AG04449 (cell line): ENCODE data around the gene DDX24.

Experiments used
- CTCF ChIA-PET: fragments of 350-600 bp; formaldehyde crosslinking; extraction: SDS; loops from one replicate; lab custom pipeline; 2021; ENCODE audit warnings: antibody characterized with exemption; lab: Yijun Ruan, JAX
- POLR2A ChIA-PET: fragments of 400-600, 350-600 bp; formaldehyde crosslinking; extraction: SDS; loops from one replicate; lab custom pipeline; 2020; ENCODE audit warnings: antibody characterized with exemption, inconsistent platforms; lab: Yijun Ruan, JAX
- DNase-seq: peaks from one replicate; pipeline ENCODE4 v3.0.0-alpha.2; 2010; ENCODE audit warnings: low read depth, low spot score
- H3K4me3 ChIP-seq: 2 replicates; pipeline ENCODE4 v1.5.1; 2011; ENCODE audit warnings: low read depth, mild to moderate bottlenecking, control low read depth, low read length
- TF ChIP-seq, protein P1 (sequence below): IDR thresholded peaks from one replicate; pipeline ENCODE4 v1.5.1; 2011; ENCODE audit warnings: mild to moderate bottlenecking, moderate library complexity, low read length, control low read depth, inconsistent platforms; ENCODE audit not compliant: insufficient read depth; ENCODE audit errors: missing control alignments

DDX24 gene

DNA sequence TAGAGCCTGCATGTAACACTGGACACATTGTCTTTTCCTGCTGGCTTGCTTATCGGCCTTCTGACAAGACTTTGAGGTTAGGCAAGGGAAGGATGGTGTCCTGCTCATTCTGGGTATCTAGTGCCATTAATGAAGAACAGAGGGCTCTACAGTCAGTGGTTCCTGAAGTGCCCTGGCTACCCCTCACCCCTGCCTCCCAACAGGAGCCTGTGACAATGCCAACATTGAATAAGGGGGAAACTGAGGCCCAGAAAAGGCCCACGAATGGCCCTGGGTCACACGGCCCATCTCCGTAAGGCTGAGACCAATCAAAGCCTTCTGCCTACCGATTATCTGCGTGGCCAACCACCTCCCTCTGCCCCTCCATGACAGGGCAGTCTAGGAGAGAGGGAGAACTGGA lies 46.3 kb upstream of the DDX24 start:
- ChIA-PET CTCF (interaction anchor here (1.5 to 7.4 kb wide), 4 partner anchors 9 to 187 kb away, joined by 6 to 157 read pairs (median 50); no protein-coding TSS in a partner anchor), POLR2A (interaction anchor here (0.5 kb wide), 1 partner anchor 69 kb away, joined by 3 read pairs; no protein-coding TSS in a partner anchor)
- no peak overlapping the region for H3K4me3 ChIP-seq
- TF ChIP-seq, protein P1, sequence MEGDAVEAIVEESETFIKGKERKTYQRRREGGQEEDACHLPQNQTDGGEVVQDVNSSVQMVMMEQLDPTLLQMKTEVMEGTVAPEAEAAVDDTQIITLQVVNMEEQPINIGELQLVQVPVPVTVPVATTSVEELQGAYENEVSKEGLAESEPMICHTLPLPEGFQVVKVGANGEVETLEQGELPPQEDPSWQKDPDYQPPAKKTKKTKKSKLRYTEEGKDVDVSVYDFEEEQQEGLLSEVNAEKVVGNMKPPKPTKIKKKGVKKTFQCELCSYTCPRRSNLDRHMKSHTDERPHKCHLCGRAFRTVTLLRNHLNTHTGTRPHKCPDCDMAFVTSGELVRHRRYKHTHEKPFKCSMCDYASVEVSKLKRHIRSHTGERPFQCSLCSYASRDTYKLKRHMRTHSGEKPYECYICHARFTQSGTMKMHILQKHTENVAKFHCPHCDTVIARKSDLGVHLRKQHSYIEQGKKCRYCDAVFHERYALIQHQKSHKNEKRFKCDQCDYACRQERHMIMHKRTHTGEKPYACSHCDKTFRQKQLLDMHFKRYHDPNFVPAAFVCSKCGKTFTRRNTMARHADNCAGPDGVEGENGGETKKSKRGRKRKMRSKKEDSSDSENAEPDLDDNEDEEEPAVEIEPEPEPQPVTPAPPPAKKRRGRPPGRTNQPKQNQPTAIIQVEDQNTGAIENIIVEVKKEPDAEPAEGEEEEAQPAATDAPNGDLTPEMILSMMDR, result no peak
- DNase-seq, result no peak

DNA sequence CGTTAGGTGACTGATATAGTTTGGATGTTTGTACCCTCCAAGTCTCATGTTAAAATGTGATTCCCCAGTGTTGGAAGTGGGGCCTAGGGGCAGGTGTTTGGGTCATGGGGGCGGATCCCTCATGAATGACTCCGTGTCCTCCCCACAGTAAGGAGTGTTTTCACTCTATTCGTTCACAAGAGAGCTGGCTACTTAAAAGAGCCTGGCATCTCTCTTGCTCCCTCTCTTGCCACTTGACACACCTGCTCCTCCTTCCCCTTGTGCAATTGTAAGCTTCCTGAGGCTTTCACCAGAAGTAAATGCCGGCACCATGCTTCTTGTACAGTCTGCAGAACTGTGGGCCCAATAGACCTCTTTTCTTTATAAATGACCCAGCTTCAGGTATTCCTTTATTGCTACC lies 45.8 kb upstream of the DDX24 start:
- CTCF ChIA-PET, result interaction anchor here (5.9 to 7.4 kb wide), 2 partner anchors 13 to 90 kb away, joined by 46 to 157 read pairs; no protein-coding TSS in a partner anchor
- TF ChIP-seq, protein P1, result no peak
- H3K4me3 ChIP-seq, result no peak overlapping the region
- DNase-seq, result no peak
- POLR2A ChIA-PET, result no interaction called here

DNA sequence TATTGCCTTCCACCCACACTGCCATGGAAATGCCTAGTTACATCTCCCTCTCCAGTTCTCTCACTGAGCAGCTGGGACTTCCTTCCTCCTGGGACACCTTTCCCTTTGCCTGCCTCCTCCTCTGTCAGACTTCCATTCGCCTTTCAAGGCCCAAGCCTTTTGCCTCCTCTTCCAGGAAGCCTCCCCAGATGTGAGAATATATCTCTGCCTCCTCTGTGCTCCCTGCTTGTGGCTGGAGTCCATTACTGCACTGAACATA lies 45.3 kb upstream of the DDX24 start:
- no peak for DNase-seq
- TF ChIP-seq, protein P1, result no peak
- H3K4me3 ChIP-seq, result no peak overlapping the region
- ChIA-PET CTCF (interaction anchor here (7.4 kb wide), 1 partner anchor 90 kb away, joined by 157 read pairs; no protein-coding TSS in a partner anchor), POLR2A (no interaction called here)

DNA sequence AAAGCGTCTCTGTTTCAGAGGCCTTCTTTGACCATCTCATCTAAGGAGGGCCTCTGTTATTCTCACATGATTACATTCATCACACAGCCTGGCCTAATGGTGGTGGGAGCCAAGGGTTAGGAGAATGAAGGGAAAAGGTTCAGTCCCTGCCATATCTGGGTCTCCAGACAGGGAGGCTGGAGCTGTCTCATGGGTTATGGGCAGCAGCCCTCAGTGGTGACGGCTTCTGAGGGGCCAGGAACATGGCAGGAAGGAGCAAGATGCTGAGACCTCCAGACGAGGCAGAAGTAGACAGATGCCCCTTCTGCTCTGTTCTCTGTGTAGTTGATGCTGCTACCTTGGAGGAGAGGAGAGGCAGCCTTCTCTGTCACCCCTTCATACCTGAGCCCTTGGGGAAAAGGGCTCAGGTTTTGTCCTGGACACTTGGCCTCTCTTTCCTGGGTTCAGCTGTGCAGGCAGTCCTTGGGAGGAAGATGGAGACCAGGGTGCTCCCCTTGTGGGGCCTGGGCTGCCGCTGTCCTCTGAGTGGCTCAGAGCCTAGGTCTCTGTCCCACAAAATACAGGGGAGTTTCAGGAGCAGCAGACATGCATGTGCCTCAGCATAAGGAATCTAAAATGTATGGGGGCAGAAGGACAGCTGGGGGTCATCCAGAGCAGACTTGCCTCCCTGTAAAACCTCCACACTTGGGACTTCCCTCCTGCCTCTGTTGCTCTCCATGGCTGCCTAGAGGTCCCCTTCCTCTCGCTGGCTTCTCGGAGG lies 44.8 kb upstream of the DDX24 start:
- DNase-seq, result no peak
- CTCF ChIA-PET, result interaction anchor here (0.9 to 2.7 kb wide), 3 partner anchors 11 to 186 kb away, joined by 4 to 14 read pairs (median 5); no protein-coding TSS in a partner anchor
- TF ChIP-seq, protein P1, result no peak
- H3K4me3 ChIP-seq, result no peak overlapping the region
- POLR2A ChIA-PET, result no interaction called here

DNA sequence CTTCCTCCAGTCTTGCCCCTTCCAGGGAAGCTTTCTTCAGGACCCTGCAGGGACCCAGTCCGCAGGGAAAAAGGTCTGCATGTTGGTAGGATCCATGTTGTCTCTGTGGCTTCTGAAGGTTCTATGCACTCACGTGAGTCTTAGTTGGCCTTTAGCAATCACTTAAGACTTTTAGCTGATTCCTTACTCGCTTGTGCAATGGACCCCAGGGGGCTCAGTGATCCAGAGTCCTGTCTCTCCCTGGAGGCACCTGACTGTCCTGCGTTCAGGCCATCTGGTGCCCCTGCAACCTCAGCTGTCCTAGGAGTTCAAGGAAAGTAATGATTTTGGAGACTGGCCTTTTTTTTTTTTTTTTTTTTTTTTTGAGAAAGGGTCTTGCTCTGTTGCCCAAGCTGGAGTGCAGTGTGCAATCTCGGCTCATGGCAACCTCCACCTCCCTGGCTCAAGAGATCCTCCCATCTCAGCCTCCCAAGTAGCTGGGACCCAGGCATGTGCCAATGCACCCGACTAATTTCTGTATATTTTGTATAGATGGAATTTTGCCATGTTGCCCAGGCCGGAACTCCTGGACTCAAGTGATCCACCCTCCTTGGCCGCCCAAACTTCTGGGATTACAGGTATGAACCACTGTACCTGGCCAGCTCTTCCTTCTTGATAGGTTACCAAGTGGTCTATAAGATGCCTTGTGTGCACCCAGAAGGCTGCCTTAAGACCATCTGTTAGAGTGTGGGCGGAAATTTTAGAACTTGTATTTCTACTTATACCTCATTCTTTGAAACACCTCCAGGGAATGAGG lies 43.8 kb upstream of the DDX24 start:
- ChIA-PET POLR2A (interaction anchor here (1.3 kb wide), 1 partner anchor 44 kb away, joined by 3 read pairs; the partner anchor contains the start of genes DDX24 and IFI27L1), CTCF (interaction anchor here (0.7 to 2.7 kb wide), 7 partner anchors 9 to 185 kb away, joined by 3 to 14 read pairs (median 4); no protein-coding TSS in a partner anchor)
- DNase-seq, result no peak
- TF ChIP-seq, protein P1, result no peak
- H3K4me3 ChIP-seq, result no peak overlapping the region
